Measurements from ENCODE around the gene MUC5B. TPM values are rescaled to one million over a fixed set of nuclear protein-coding genes. Genes with fewer than 3 reads are reported as not detected.

MUC5B gene
- total RNA-seq, 1 donor from 2014 or later = not detected

- Mint-ChIP-seq H3K36me3 (ENCODE audit: low read depth, unreplicated experiment) (no peaks in the 10 kb centered on the region), H3K9me3 (ENCODE audit: unreplicated experiment) (no peaks in the 10 kb centered on the region), H3K4me1 (ENCODE audit: unreplicated experiment) (no peaks in the 10 kb centered on the region), H3K27me3 (ENCODE audit: unreplicated experiment) (peaks cover 10% of the 10 kb centered on the region), H3K4me3 (ENCODE audit: unreplicated experiment) (no peak overlapping the region), H3K27ac (ENCODE audit: unreplicated experiment) (no peak overlapping the region)
- no peak for DNase-seq (ENCODE audit: low spot score)
- no peak for TF ChIP-seq CTCF (IDR thresholded peaks at IDR 0.05; ENCODE audit: unreplicated experiment)
Observed at GRCh38 chr11:1205121-1205986, 17.5 kb upstream of the MUC5B start.

GRCh38 chr11:1205987-1206331 lies 16.9 kb upstream of the MUC5B start:
- no peaks in the 10 kb centered on the region for H3K4me1 Mint-ChIP-seq (ENCODE audit: unreplicated experiment)
- no peaks in the 10 kb centered on the region for H3K36me3 Mint-ChIP-seq (ENCODE audit: low read depth, unreplicated experiment)
- no peak overlapping the region for H3K27ac Mint-ChIP-seq (ENCODE audit: unreplicated experiment)
- TF ChIP-seq CTCF (IDR thresholded peaks at IDR 0.05; ENCODE audit: unreplicated experiment) = no peak
- H3K4me3 Mint-ChIP-seq (ENCODE audit: unreplicated experiment) = no peak overlapping the region
- no peaks in the 10 kb centered on the region for H3K9me3 Mint-ChIP-seq (ENCODE audit: unreplicated experiment)
- peaks cover 13% of the 10 kb centered on the region for H3K27me3 Mint-ChIP-seq (ENCODE audit: unreplicated experiment)
- DNase-seq (ENCODE audit: low spot score) = no peak

- no peaks in the 10 kb centered on the region for H3K9me3 Mint-ChIP-seq (ENCODE audit: unreplicated experiment)
- TF ChIP-seq CTCF (IDR thresholded peaks at IDR 0.05; ENCODE audit: unreplicated experiment) = no peak
- H3K27ac Mint-ChIP-seq (ENCODE audit: unreplicated experiment) = no peak overlapping the region
- H3K4me3 Mint-ChIP-seq (ENCODE audit: unreplicated experiment) = no peak overlapping the region
- no peaks in the 10 kb centered on the region for H3K36me3 Mint-ChIP-seq (ENCODE audit: low read depth, unreplicated experiment)
- H3K4me1 Mint-ChIP-seq (ENCODE audit: unreplicated experiment) = no peaks in the 10 kb centered on the region
- peaks cover 13% of the 10 kb centered on the region for H3K27me3 Mint-ChIP-seq (ENCODE audit: unreplicated experiment)
- no peak for DNase-seq (ENCODE audit: low spot score)
Observed at GRCh38 chr11:1206391-1207271, 16.2 kb upstream of the MUC5B start.

GRCh38 chr11:1207401-1208143 lies 15.3 kb upstream of the MUC5B start:
- Mint-ChIP-seq H3K27me3 (ENCODE audit: unreplicated experiment) (peaks cover 13% of the 10 kb centered on the region), H3K4me3 (ENCODE audit: unreplicated experiment) (no peak overlapping the region), H3K27ac (ENCODE audit: unreplicated experiment) (no peak overlapping the region), H3K36me3 (ENCODE audit: low read depth, unreplicated experiment) (no peaks in the 10 kb centered on the region), H3K4me1 (ENCODE audit: unreplicated experiment) (no peaks in the 10 kb centered on the region), H3K9me3 (ENCODE audit: unreplicated experiment) (no peaks in the 10 kb centered on the region)
- DNase-seq (ENCODE audit: low spot score) = no peak
- no peak for TF ChIP-seq CTCF (IDR thresholded peaks at IDR 0.05; ENCODE audit: unreplicated experiment)

All from endothelial cell (in vitro differentiated cells).